ENCODE measurements around the gene RASAL1.

DNA sequence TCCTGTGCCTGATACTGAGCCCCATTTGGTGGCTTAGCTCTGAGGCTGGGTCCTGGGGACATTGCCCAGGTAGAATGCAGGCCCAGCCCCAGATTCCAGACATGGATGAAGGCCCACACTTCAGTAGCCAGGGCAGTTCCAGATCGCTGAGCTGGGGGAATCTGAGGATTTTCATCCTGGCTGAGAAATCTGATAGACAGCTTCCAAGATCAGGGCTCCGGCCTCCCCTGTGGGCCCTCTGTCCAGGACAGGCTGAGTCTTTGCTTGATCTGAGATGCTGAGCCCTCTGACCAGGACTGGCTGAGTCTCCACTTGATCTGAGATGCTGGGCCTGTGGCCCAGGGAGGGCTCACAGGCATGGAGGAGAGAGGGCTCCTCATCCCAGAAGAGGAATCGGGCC lies 3.3 kb upstream of the RASAL1 start:
- TF ChIP-seq KLF1 (tag by site-specific recombination; IDR thresholded peaks at IDR 0.05): no peak
- no peak for TF ChIP-seq ZNF404 (tag by site-specific recombination; IDR thresholded peaks at IDR 0.05)
- TF ChIP-seq, protein P1, sequence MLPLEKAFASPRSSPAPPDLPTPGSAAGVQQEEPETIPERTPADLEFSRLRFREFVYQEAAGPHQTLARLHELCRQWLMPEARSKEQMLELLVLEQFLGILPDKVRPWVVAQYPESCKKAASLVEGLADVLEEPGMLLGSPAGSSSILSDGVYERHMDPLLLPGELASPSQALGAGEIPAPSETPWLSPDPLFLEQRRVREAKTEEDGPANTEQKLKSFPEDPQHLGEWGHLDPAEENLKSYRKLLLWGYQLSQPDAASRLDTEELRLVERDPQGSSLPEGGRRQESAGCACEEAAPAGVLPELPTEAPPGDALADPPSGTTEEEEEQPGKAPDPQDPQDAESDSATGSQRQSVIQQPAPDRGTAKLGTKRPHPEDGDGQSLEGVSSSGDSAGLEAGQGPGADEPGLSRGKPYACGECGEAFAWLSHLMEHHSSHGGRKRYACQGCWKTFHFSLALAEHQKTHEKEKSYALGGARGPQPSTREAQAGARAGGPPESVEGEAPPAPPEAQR (tag by site-specific recombination; IDR thresholded peaks at IDR 0.05): no peak
- TF ChIP-seq, protein P2, sequence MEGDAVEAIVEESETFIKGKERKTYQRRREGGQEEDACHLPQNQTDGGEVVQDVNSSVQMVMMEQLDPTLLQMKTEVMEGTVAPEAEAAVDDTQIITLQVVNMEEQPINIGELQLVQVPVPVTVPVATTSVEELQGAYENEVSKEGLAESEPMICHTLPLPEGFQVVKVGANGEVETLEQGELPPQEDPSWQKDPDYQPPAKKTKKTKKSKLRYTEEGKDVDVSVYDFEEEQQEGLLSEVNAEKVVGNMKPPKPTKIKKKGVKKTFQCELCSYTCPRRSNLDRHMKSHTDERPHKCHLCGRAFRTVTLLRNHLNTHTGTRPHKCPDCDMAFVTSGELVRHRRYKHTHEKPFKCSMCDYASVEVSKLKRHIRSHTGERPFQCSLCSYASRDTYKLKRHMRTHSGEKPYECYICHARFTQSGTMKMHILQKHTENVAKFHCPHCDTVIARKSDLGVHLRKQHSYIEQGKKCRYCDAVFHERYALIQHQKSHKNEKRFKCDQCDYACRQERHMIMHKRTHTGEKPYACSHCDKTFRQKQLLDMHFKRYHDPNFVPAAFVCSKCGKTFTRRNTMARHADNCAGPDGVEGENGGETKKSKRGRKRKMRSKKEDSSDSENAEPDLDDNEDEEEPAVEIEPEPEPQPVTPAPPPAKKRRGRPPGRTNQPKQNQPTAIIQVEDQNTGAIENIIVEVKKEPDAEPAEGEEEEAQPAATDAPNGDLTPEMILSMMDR (tag by site-specific recombination; IDR thresholded peaks at IDR 0.05): no peak
- TF ChIP-seq ZNF768 (tag by site-specific recombination; IDR thresholded peaks at IDR 0.05): no peak
- no peak for TF ChIP-seq ZNF10 (tag by site-specific recombination; IDR thresholded peaks at IDR 0.05)
- TF ChIP-seq SP2 (tag by site-specific recombination; IDR thresholded peaks at IDR 0.05): no peak
- TF ChIP-seq, protein P3, sequence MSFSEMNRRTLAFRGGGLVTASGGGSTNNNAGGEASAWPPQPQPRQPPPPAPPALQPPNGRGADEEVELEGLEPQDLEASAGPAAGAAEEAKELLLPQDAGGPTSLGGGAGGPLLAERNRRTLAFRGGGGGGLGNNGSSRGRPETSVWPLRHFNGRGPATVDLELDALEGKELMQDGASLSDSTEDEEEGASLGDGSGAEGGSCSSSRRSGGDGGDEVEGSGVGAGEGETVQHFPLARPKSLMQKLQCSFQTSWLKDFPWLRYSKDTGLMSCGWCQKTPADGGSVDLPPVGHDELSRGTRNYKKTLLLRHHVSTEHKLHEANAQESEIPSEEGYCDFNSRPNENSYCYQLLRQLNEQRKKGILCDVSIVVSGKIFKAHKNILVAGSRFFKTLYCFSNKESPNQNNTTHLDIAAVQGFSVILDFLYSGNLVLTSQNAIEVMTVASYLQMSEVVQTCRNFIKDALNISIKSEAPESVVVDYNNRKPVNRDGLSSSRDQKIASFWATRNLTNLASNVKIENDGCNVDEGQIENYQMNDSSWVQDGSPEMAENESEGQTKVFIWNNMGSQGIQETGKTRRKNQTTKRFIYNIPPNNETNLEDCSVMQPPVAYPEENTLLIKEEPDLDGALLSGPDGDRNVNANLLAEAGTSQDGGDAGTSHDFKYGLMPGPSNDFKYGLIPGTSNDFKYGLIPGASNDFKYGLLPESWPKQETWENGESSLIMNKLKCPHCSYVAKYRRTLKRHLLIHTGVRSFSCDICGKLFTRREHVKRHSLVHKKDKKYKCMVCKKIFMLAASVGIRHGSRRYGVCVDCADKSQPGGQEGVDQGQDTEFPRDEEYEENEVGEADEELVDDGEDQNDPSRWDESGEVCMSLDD (tag by site-specific recombination; IDR thresholded peaks at IDR 0.05): no peak
- no peak for TF ChIP-seq HOXD13 (CRISPR knock-in tag; IDR thresholded peaks at IDR 0.05; ENCODE audit: borderline replicate concordance)
